Endothelial cell of umbilical vein (primary cell): Measurements from ENCODE around the gene LMO1. TPM values are rescaled to one million over a fixed set of nuclear protein-coding genes. Genes with fewer than 3 reads are reported as not detected.

ENCODE experiments used
- BruUV-seq: library from RNA; stranded (reverse); fragments of 400-500 nt; replicated peaks from 2 replicates; lab custom pipeline; 2021; lab: Mats Ljungman, UMichigan
- CTCF ChIA-PET: fragments of 300-600, 350-600 bp; sonication (Branson Sonifier 250); formaldehyde crosslinking; loops from one replicate; lab custom pipeline; 2021; ENCODE audit warnings: antibody characterized with exemption, inconsistent platforms; lab: Charles Lee
- POLR2A ChIA-PET: fragments of 300-600, 350-600 bp; sonication (Branson Sonifier 250); formaldehyde crosslinking; loops from one replicate; lab custom pipeline; 2021; ENCODE audit warnings: antibody characterized with exemption, inconsistent platforms; lab: Charles Lee
- DNase-seq: peaks from one replicate; pipeline ENCODE4 v3.0.0-alpha.2; 2011; ENCODE audit warnings: low read depth, low spot score
- FAIRE-seq: peaks from 2 replicates; lab custom pipeline; 2011; peaks lifted over from hg19 to GRCh38; lab: Jason Lieb, UNC
- H2AFZ ChIP-seq: 2 replicates; pipeline ENCODE4 v1.6.0; 2012; ENCODE audit warnings: low read depth, low read length, control low read depth, inconsistent platforms
- H3K27ac ChIP-seq: 2 replicates; pipeline ENCODE4 v1.5.1; 2011; ENCODE audit warnings: low read depth, mild to moderate bottlenecking, control low read depth, low read length, moderate library complexity; ENCODE audit not compliant: insufficient read depth
- H3K27me3 ChIP-seq, 2 experiments: 2 replicates each; pipeline versions ENCODE4 v1.6.0 to v1.6.1; 2011; ENCODE audit warnings: low read length in 2 of 2, mixed read lengths in 1 of 2; ENCODE audit not compliant: control insufficient read depth in 2 of 2, insufficient read depth in 2 of 2
- H3K36me3 ChIP-seq, 2 experiments: 2 replicates in 1 of 2; 3 replicates in 1 of 2; pipeline ENCODE4 v1.5.1; 2011; ENCODE audit warnings: low read length in 2 of 2, mild to moderate bottlenecking in 1 of 2, moderate library complexity in 1 of 2; ENCODE audit not compliant: control insufficient read depth in 2 of 2, insufficient read depth in 2 of 2; ENCODE audit errors: extremely low read depth in 1 of 2
- H3K4me1 ChIP-seq: 3 replicates; pipeline ENCODE4 v1.5.1; 2011; ENCODE audit warnings: mild to moderate bottlenecking, low read length; ENCODE audit not compliant: control insufficient read depth, insufficient read depth; ENCODE audit errors: extremely low read depth
- H3K4me2 ChIP-seq: 2 replicates; pipeline ENCODE4 v1.6.1; 2011; ENCODE audit warnings: low read length, control low read depth, mixed read lengths; ENCODE audit not compliant: insufficient read depth
- H3K4me3 ChIP-seq, 3 experiments: fragments of 200-600 bp in 1 of 3; sonication (generic), shearing (Covaris generic) in 1 of 3; replicated peaks in 1 of 3; 2 replicates each; pipeline ENCODE4 v1.5.1; 2011 to 2016; ENCODE audit warnings: control low read depth in 3 of 3, low read length in 3 of 3, mild to moderate bottlenecking in 2 of 3, inconsistent platforms in 1 of 3, low read depth in 1 of 3, moderate library complexity in 1 of 3; ENCODE audit not compliant: insufficient read depth in 1 of 3
- H3K79me2 ChIP-seq: 2 replicates; pipeline ENCODE4 v1.6.0; 2012; ENCODE audit warnings: low read length, inconsistent platforms; ENCODE audit not compliant: control insufficient read depth, insufficient read depth
- H3K9ac ChIP-seq: replicated peaks from 2 replicates; pipeline ENCODE3; 2011; ENCODE audit warnings: low read length, control low read depth; ENCODE audit not compliant: insufficient read depth; ENCODE audit errors: extremely low read depth
- H3K9me1 ChIP-seq: replicated peaks from 3 replicates; pipeline ENCODE4 v1.6.0; 2011; ENCODE audit warnings: mild to moderate bottlenecking, low read length; ENCODE audit not compliant: control insufficient read depth, insufficient read depth; ENCODE audit errors: extremely low read depth
- H3K9me3 ChIP-seq: replicated peaks from 2 replicates; pipeline ENCODE4 v1.5.1; 2012; ENCODE audit warnings: low read length, inconsistent platforms; ENCODE audit not compliant: control insufficient read depth, insufficient read depth
- H4K20me1 ChIP-seq: replicated peaks from 2 replicates; pipeline ENCODE3; 2011; ENCODE audit warnings: mild to moderate bottlenecking, low read length; ENCODE audit not compliant: control insufficient read depth, insufficient read depth; ENCODE audit errors: extremely low read depth
- FOS ChIP-seq: IDR thresholded peaks from 2 replicates; pipeline ENCODE4 v1.6.1; 2011; ENCODE audit warnings: mild to moderate bottlenecking, low read length, moderate library complexity, borderline replicate concordance; ENCODE audit not compliant: insufficient read depth
- GATA2 ChIP-seq: IDR thresholded peaks from 2 replicates; pipeline ENCODE4 v1.7.0; 2011; ENCODE audit warnings: low read depth, mild to moderate bottlenecking, moderate library complexity, mixed read lengths, low read length; ENCODE audit not compliant: insufficient read length, insufficient read depth
- JUN ChIP-seq: IDR thresholded peaks from 2 replicates; pipeline ENCODE4 v1.6.1; 2011; ENCODE audit warnings: borderline replicate concordance, low read depth; ENCODE audit not compliant: insufficient read length, insufficient read depth
- MYC ChIP-seq: IDR thresholded peaks from one replicate; pipeline ENCODE4 v1.6.1; 2011; ENCODE audit warnings: mild to moderate bottlenecking, low read depth, low read length
- POLR2A ChIP-seq: IDR thresholded peaks from 2 replicates; pipeline ENCODE4 v1.6.1; 2012; ENCODE audit warnings: low read depth, mild to moderate bottlenecking, control low read depth, low read length
- POLR2AphosphoS5 ChIP-seq: IDR thresholded peaks from 2 replicates; pipeline ENCODE4 v1.6.1; 2012; ENCODE audit warnings: low read depth, mild to moderate bottlenecking, control low read depth, low read length, moderate library complexity; ENCODE audit not compliant: insufficient read depth
- dilution Hi-C: fragments of 300-500 bp; cut with MboI; formaldehyde crosslinking; loops from one replicate; pipeline ENCODE4 v1.15.0; 2019; ENCODE audit warnings: low sequenced_read_pairs; ENCODE audit not compliant: extremely low pct_ligation_motif_present
- intact Hi-C: fragments of 100-400 bp; cut with micrococcal nuclease; formaldehyde crosslinking; loops from one replicate; pipeline ENCODE4 v1.10.0; 2022
- polyA plus RNA-seq, 4 experiments: library from polyadenylated mRNA; depleted of rRNA in 3 of 4; stranded (reverse) in 3 of 4; unstranded in 1 of 4; fragments of >200 nt; gene quantifications; 2 replicates each; pipeline versions ENCODE4 v1.2.1 to v1.2.3, GENCODE V29; 2011 to 2012; ENCODE audit warnings: missing spikeins in 1 of 4
- total RNA-seq: library from RNA; stranded (reverse); gene quantifications from 2 replicates; pipeline ENCODE4 v1.2.3, GENCODE V29; 2021
- TF ChIP-seq, protein P1 (sequence below), 2 donors: IDR thresholded peaks; 1 replicate in 1 of 2; 2 replicates in 1 of 2; pipeline ENCODE4 v1.5.1; 2011; ENCODE audit warnings: low read length in 2 of 2, mild to moderate bottlenecking in 2 of 2, moderate library complexity in 2 of 2, control low read depth in 1 of 2, inconsistent platforms in 1 of 2, low read depth in 1 of 2; ENCODE audit not compliant: insufficient read depth in 1 of 2; ENCODE audit errors: extremely low read depth in 1 of 2
- TF ChIP-seq, protein P2 (sequence below): IDR thresholded peaks from 2 replicates; pipeline ENCODE4 v1.6.1; 2011; ENCODE audit not compliant: insufficient read depth, insufficient read length

The LMO1 gene
- total and polyA plus RNA-seq, 2 donors (not counting 3 experiments of a cell fraction or from before 2014, with no cell fraction given), result not detected

DNA sequence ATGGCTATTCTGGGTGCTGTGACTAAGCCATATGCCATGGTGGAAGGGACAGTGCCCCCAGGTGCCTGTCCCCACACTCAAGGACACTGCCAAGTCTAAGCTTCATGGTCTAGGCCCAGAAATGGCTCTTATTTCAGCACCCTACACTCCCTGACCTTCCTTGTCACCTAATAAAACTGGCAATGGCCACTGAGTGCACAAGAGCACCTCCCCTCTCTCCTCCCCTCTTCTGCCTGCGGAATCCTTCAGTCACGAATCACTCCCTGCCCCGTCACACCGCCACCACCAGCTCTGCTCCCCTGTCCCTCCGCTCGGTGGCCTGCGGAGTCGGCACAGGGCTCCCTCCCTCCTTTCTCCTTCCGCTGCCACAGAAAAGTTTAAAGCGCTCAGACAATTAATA lies 19.0 kb upstream of the LMO1 start:
- intact Hi-C loops, result no loop called here
- H3K9ac ChIP-seq, result no peak overlapping the region
- H3K27me3 ChIP-seq, result peaks cover 16 to 25% of the 10 kb centered on the region in 2 experiments
- H3K4me3 ChIP-seq, result no peak overlapping the region
- TF ChIP-seq MYC (no peak), GATA2 (no peak), POLR2AphosphoS5 (no peak), JUN (no peak), POLR2A (no peak)
- TF ChIP-seq, protein P1, sequence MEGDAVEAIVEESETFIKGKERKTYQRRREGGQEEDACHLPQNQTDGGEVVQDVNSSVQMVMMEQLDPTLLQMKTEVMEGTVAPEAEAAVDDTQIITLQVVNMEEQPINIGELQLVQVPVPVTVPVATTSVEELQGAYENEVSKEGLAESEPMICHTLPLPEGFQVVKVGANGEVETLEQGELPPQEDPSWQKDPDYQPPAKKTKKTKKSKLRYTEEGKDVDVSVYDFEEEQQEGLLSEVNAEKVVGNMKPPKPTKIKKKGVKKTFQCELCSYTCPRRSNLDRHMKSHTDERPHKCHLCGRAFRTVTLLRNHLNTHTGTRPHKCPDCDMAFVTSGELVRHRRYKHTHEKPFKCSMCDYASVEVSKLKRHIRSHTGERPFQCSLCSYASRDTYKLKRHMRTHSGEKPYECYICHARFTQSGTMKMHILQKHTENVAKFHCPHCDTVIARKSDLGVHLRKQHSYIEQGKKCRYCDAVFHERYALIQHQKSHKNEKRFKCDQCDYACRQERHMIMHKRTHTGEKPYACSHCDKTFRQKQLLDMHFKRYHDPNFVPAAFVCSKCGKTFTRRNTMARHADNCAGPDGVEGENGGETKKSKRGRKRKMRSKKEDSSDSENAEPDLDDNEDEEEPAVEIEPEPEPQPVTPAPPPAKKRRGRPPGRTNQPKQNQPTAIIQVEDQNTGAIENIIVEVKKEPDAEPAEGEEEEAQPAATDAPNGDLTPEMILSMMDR (IDR thresholded peaks at IDR 0.05; ENCODE audit: extremely low read depth in 1 of 2, insufficient read depth in 1 of 2, low read depth in 1 of 2, low read length in 2 of 2), result no peak
- H3K4me2 ChIP-seq, result no peak overlapping the region
- dilution Hi-C loops, result no loop called here
- H3K4me1 ChIP-seq, result no peaks in the 10 kb centered on the region
- H4K20me1 ChIP-seq, result no peaks in the 10 kb centered on the region
- CTCF ChIA-PET, result no interaction called here
- no peaks in the 10 kb centered on the region for H3K9me3 ChIP-seq
- H3K79me2 ChIP-seq, result no peaks in the 10 kb centered on the region
- BruUV-seq, result no TSS peak
- no peak overlapping the region for H2AFZ ChIP-seq
- POLR2A ChIA-PET, result no interaction called here
- no peak overlapping the region for H3K27ac ChIP-seq
- no peaks in the 10 kb centered on the region for H3K36me3 ChIP-seq
- DNase-seq, result no peak
- no peak for FAIRE-seq
- H3K9me1 ChIP-seq, result no peaks in the 10 kb centered on the region

DNA sequence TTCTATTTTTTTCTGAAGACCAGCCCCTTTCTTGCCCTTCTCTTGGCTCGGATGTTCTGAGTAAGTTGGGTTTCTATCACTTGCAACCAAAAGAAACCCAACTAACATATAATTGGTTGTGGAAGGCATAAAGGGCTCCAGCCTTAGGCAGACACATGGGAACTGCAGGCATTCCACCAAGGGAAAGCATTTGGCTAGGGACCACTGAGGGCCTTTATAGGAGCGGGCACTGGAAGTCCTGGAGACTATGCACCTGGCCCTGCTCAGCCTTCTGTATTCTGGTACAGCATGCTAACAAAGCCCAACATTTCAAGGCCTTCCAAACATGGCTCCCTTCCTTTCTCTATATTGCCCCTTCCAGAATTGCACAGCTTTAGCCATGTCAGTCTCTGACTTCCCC lies 17.6 kb upstream of the LMO1 start:
- no peak for TF ChIP-seq JUN
- no peak for TF ChIP-seq GATA2
- no peak for TF ChIP-seq POLR2AphosphoS5
- TF ChIP-seq, protein P1 (IDR thresholded peaks at IDR 0.05; ENCODE audit: extremely low read depth in 1 of 2, insufficient read depth in 1 of 2, low read depth in 1 of 2, low read length in 2 of 2), result no peak
- no peak for TF ChIP-seq FOS
- TF ChIP-seq, protein P2, sequence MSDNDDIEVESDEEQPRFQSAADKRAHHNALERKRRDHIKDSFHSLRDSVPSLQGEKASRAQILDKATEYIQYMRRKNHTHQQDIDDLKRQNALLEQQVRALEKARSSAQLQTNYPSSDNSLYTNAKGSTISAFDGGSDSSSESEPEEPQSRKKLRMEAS, result no peak
- TF ChIP-seq MYC, result no peak
- no peak for DNase-seq
- dilution Hi-C loops, result no loop called here

More for the DNA sequence above, 17.6 kb upstream of the LMO1 start:
- intact Hi-C loops, result no loop called here
- H3K4me1 ChIP-seq, result no peaks in the 10 kb centered on the region
- POLR2A ChIA-PET, result no interaction called here
- CTCF ChIA-PET, result no interaction called here
- no peaks in the 10 kb centered on the region for H3K9me1 ChIP-seq
- H4K20me1 ChIP-seq, result no peaks in the 10 kb centered on the region
- no TSS peak for BruUV-seq
- no peak overlapping the region for H3K9ac ChIP-seq
- FAIRE-seq, result no peak
- H3K4me3 ChIP-seq, result no peak overlapping the region
- H3K4me2 ChIP-seq, result no peak overlapping the region
- H3K36me3 ChIP-seq, result no peaks in the 10 kb centered on the region
- H3K79me2 ChIP-seq, result no peaks in the 10 kb centered on the region
- H3K9me3 ChIP-seq, result no peaks in the 10 kb centered on the region
- no peak overlapping the region for H3K27ac ChIP-seq
- H3K27me3 ChIP-seq, result peaks cover 16 to 29% of the 10 kb centered on the region in 2 experiments
- H2AFZ ChIP-seq, result no peak overlapping the region
